ENCODE data around the gene STX1B.

DNA sequence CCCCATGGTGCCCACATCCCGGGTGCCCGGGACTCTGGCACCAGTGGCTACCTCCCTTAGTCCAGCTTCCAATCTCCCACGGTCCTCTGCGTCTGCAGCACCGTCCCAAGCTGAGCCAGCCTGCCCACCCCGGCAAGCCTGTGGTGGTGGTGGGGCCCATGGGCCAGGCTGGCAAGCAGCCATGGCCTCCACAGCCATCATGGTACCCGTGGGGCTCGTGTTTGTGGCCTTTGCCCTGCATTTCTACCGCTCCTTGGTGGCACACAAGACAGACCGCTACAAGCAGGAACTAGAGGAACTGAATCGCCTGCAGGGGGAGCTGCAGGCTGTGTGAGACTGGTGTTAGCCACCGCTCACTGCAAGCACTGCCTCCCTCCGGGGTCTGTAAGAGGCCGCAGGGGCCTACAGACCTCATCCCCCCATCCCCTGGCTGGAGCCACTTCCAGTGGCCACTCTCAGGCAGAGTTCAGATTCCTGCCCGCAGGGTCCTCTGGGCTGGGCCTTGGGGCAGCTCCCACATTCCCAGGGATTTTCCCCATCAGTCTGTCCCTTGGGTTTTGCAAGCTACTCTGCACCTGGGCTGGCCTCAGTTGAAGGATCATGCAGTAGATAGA lies 56.8 kb downstream of the STX1B start:
- TF ChIP-seq CTCF (IDR thresholded peaks at IDR 0.05; ENCODE audit: insufficient read depth, low read length, poor library complexity, severe bottlenecking): peak; percentile 91
- TF ChIP-seq EZH2phosphoT487 (conservative IDR thresholded peaks at IDR 0.05; ENCODE audit: low read length): no peak

Measured in SU-DHL-6 (cell line).